K562 (cell line): ENCODE results near the gene SLC20A1. TPM values are rescaled to one million over a fixed set of nuclear protein-coding genes. Genes with fewer than 3 reads are reported as not detected.

Source experiments
- AFF4 ChIP-seq: sonication (generic); formaldehyde crosslinking; IDR thresholded peaks from 2 replicates; pipeline ENCODE4 v1.8.0; 2023; ENCODE audit warnings: mild to moderate bottlenecking, missing genetic modification reagents
- CBX1 ChIP-seq: sonication (generic); IDR thresholded peaks from 2 replicates; pipeline ENCODE4 v1.6.1; 2016; ENCODE audit warnings: antibody characterized with exemption, low read depth, mild to moderate bottlenecking
- CLOCK ChIP-seq: fragments of 250-450 bp; sonication (Bioruptor Pico); IDR thresholded peaks from 2 replicates; pipeline ENCODE4 v1.4.0; 2020; ENCODE audit warnings: mild to moderate bottlenecking, moderate library complexity, borderline replicate concordance
- FOXP4 ChIP-seq: sonication (generic); formaldehyde crosslinking; IDR thresholded peaks from 2 replicates; pipeline ENCODE4 v1.8.0; 2022; ENCODE audit warnings: mild to moderate bottlenecking, missing genetic modification reagents, borderline replicate concordance
- GTF2E2 ChIP-seq: fragments of 200-800 bp; sonication (Bioruptor generic); IDR thresholded peaks from 2 replicates; pipeline ENCODE4 v1.6.1; 2016; ENCODE audit warnings: missing genetic modification characterization, missing compliant biosample characterization
- JUND ChIP-seq, 2 experiments: IDR thresholded peaks; 2 replicates in 1 of 2; 3 replicates in 1 of 2; pipeline ENCODE4 v1.6.1; 2011; ENCODE audit warnings: borderline replicate concordance in 2 of 2, low read depth in 2 of 2, low read length in 2 of 2, improper control_type of control experiment in 1 of 2, missing biosample characterization in 1 of 2, missing genetic modification characterization in 1 of 2, missing genetic modification reagents in 1 of 2
- KLF1 ChIP-seq: fragments of 450-650 bp; IDR thresholded peaks from 2 replicates; pipeline ENCODE4 v1.6.1; 2016; ENCODE audit warnings: missing genetic modification characterization, missing compliant biosample characterization
- MITF ChIP-seq: IDR thresholded peaks from 2 replicates; pipeline ENCODE4 v1.6.1; 2014; ENCODE audit warnings: antibody characterized with exemption
- MXD1 ChIP-seq: fragments of 250-450 bp; sonication (Bioruptor Pico); IDR thresholded peaks from 2 replicates; pipeline ENCODE4 v1.8.0; 2021; ENCODE audit warnings: borderline replicate concordance, mild to moderate bottlenecking, moderate library complexity; ENCODE audit not compliant: poor library complexity, severe bottlenecking
- PPARD ChIP-seq: fragments of 250-450 bp; sonication (Bioruptor Pico); IDR thresholded peaks from 2 replicates; pipeline ENCODE4 v1.8.0; 2022; ENCODE audit warnings: inconsistent platforms, mild to moderate bottlenecking, moderate library complexity
- polyA plus RNA-seq, 8 experiments: library from polyadenylated mRNA; depleted of rRNA in 4 of 8; stranded (reverse) in 5 of 8; unstranded in 3 of 8; fragments of >200 nt; fragmentation: Nextera tagmentation in 2 of 8; fragmentation: Illumina TruSeq in 1 of 8; extraction: Ambion mirVana in 2 of 8; extraction: Trizol in 1 of 8; gene quantifications; 2 replicates each; pipeline versions ENCODE4 v1.2.1 to v1.2.3, GENCODE V29; 2011 to 2014; ENCODE audit warnings: inconsistent platforms in 1 of 8, missing spikeins in 1 of 8
- total RNA-seq, 7 experiments: library from RNA; depleted of rRNA in 6 of 7; stranded (reverse); fragments of >200 nt in 6 of 7; fragmentation: Illumina TruSeq in 2 of 7; extraction: Trizol in 2 of 7; gene quantifications; 2 replicates each; pipeline versions ENCODE4 v1.2.1 to v1.2.3, GENCODE V29; 2011 to 2021; ENCODE audit warnings: low replicate concordance in 1 of 7

Gene SLC20A1
- total and polyA plus RNA-seq, 9 of the 15 experiments (the other 6 are each of a cell fraction or from before 2014, with no cell fraction given): 53.8 to 150 (median 74.7) TPM

GRCh38 chr2:112706170-112706664 lies 60.5 kb downstream of the SLC20A1 start (continued):
- TF ChIP-seq FOXP4 (CRISPR knock-in tag) (no peak), CLOCK (CRISPR knock-in tag) (peak; percentile 57; the same call in 1 of the 2 replicates), MITF (peak; percentile 89), KLF1 (tag) (no peak), CBX1 (no peak), PPARD (CRISPR knock-in tag) (no peak), MXD1 (no peak), JUND (IDR thresholded peaks at IDR 0.05; ENCODE audit: borderline replicate concordance, low read depth, low read length) (peak; percentile 94), JUND (tag; IDR thresholded peaks at IDR 0.05; ENCODE audit: borderline replicate concordance, low read depth, low read length) (peak; percentile 91; the same call in 2 of the 3 replicates), AFF4 (peak; percentile 41; the same call in 1 of the 2 replicates), GTF2E2 (tag) (no peak)
